ENCODE results near the gene AMOT.

Gene AMOT

GRCh38 chrX:112808651-112809195 is 31.9 kb downstream of the AMOT start:
- H3K79me2 ChIP-seq (ENCODE audit: low read length) = no peaks in the 10 kb centered on the region
- no peak overlapping the region for H3K4me2 ChIP-seq (ENCODE audit: low read depth, low read length)
- DNase-seq = no peak
- no peaks in the 10 kb centered on the region for H3K36me3 ChIP-seq (replicated peaks; ENCODE audit: insufficient read depth, low read length)
- no peak overlapping the region for H3K27ac ChIP-seq (ENCODE audit: low read length)
- H3K9ac ChIP-seq (ENCODE audit: low read length) = no peak overlapping the region
- no peak overlapping the region for H2AFZ ChIP-seq (ENCODE audit: low read length)
- no peak for TF ChIP-seq EZH2phosphoT487 (IDR thresholded peaks at IDR 0.05; ENCODE audit: low read length)
- TF ChIP-seq, protein P1, sequence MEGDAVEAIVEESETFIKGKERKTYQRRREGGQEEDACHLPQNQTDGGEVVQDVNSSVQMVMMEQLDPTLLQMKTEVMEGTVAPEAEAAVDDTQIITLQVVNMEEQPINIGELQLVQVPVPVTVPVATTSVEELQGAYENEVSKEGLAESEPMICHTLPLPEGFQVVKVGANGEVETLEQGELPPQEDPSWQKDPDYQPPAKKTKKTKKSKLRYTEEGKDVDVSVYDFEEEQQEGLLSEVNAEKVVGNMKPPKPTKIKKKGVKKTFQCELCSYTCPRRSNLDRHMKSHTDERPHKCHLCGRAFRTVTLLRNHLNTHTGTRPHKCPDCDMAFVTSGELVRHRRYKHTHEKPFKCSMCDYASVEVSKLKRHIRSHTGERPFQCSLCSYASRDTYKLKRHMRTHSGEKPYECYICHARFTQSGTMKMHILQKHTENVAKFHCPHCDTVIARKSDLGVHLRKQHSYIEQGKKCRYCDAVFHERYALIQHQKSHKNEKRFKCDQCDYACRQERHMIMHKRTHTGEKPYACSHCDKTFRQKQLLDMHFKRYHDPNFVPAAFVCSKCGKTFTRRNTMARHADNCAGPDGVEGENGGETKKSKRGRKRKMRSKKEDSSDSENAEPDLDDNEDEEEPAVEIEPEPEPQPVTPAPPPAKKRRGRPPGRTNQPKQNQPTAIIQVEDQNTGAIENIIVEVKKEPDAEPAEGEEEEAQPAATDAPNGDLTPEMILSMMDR (IDR thresholded peaks at IDR 0.05; ENCODE audit: low read length) = no peak
- TF ChIP-seq EZH2 (optimal IDR thresholded peaks at IDR 0.05; ENCODE audit: low read depth, low read length) = no peak
- H3K4me1 ChIP-seq (ENCODE audit: low read length) = no peaks in the 10 kb centered on the region
- H3K9me3 ChIP-seq (replicated peaks; ENCODE audit: insufficient read depth, low read length) = no peaks in the 10 kb centered on the region
- no peak overlapping the region for H3K4me3 ChIP-seq (ENCODE audit: low read length)
- no peaks in the 10 kb centered on the region for H3K9me2 ChIP-seq (replicated peaks; ENCODE audit: insufficient read depth, low read length)
- H3K27me3 ChIP-seq (replicated peaks; ENCODE audit: insufficient read depth, low read length) = no peaks in the 10 kb centered on the region
- no peaks in the 10 kb centered on the region for H4K20me1 ChIP-seq (ENCODE audit: insufficient read depth, low read length)
- H3F3A ChIP-seq (ENCODE audit: insufficient read depth, low read length) = no peaks in the 10 kb centered on the region

GRCh38 chrX:112808007-112808406 is 32.6 kb downstream of the AMOT start:
- TF ChIP-seq EZH2 (optimal IDR thresholded peaks at IDR 0.05; ENCODE audit: low read depth, low read length) (no peak), EZH2phosphoT487 (IDR thresholded peaks at IDR 0.05; ENCODE audit: low read length) (no peak)
- TF ChIP-seq, protein P1 (IDR thresholded peaks at IDR 0.05; ENCODE audit: low read length) = no peak

DNA sequence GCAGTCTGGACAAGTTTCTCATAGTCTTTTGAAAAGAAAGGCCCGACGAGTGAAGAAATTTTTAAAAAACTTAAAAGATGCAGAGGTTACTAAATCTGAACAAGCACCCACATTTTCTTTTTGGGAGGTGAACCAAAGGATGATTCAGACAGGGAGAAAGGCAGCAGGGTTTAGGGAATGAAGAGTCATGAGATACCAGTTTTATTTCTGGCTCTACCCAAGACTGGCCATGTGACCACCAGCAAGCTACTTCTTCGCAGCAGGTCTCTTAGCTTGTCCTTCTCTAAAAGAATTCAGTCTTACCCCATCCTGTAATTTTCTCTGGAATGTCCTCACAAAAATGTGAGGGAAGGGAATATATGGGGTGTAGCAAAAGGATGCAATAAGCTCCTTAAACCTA is 37.6 kb downstream of the AMOT start:
- Histone ChIP-seq H3F3A (ENCODE audit: insufficient read depth, low read length) (no peaks in the 10 kb centered on the region), H3K4me3 (ENCODE audit: low read length) (no peak overlapping the region), H3K4me1 (ENCODE audit: low read length) (no peaks in the 10 kb centered on the region), H3K27ac (ENCODE audit: low read length) (no peak overlapping the region), H3K9me2 (replicated peaks; ENCODE audit: insufficient read depth, low read length) (no peaks in the 10 kb centered on the region), H3K4me2 (ENCODE audit: low read depth, low read length) (no peak overlapping the region), H3K36me3 (replicated peaks; ENCODE audit: insufficient read depth, low read length) (no peaks in the 10 kb centered on the region), H4K20me1 (ENCODE audit: insufficient read depth, low read length) (no peaks in the 10 kb centered on the region), H3K27me3 (replicated peaks; ENCODE audit: insufficient read depth, low read length) (no peaks in the 10 kb centered on the region), H3K9ac (ENCODE audit: low read length) (no peak overlapping the region), H3K79me2 (ENCODE audit: low read length) (no peaks in the 10 kb centered on the region), H2AFZ (ENCODE audit: low read length) (no peak overlapping the region), H3K9me3 (replicated peaks; ENCODE audit: insufficient read depth, low read length) (no peaks in the 10 kb centered on the region)
- TF ChIP-seq EZH2 (optimal IDR thresholded peaks at IDR 0.05; ENCODE audit: low read depth, low read length) (no peak), EZH2phosphoT487 (IDR thresholded peaks at IDR 0.05; ENCODE audit: low read length) (no peak)
- TF ChIP-seq, protein P1 (IDR thresholded peaks at IDR 0.05; ENCODE audit: low read length) = no peak
- no peak for DNase-seq

More at GRCh38 chrX:112808007-112808406, 32.6 kb downstream of the AMOT start:
- Histone ChIP-seq H3K79me2 (ENCODE audit: low read length) (no peaks in the 10 kb centered on the region), H4K20me1 (ENCODE audit: insufficient read depth, low read length) (no peaks in the 10 kb centered on the region), H3K9me3 (replicated peaks; ENCODE audit: insufficient read depth, low read length) (no peaks in the 10 kb centered on the region), H3K27ac (ENCODE audit: low read length) (no peak overlapping the region), H3F3A (ENCODE audit: insufficient read depth, low read length) (no peaks in the 10 kb centered on the region), H3K4me2 (ENCODE audit: low read depth, low read length) (no peak overlapping the region), H3K4me3 (ENCODE audit: low read length) (no peak overlapping the region), H3K9me2 (replicated peaks; ENCODE audit: insufficient read depth, low read length) (no peaks in the 10 kb centered on the region), H3K27me3 (replicated peaks; ENCODE audit: insufficient read depth, low read length) (no peaks in the 10 kb centered on the region), H3K4me1 (ENCODE audit: low read length) (no peaks in the 10 kb centered on the region), H3K9ac (ENCODE audit: low read length) (no peak overlapping the region), H3K36me3 (replicated peaks; ENCODE audit: insufficient read depth, low read length) (no peaks in the 10 kb centered on the region), H2AFZ (ENCODE audit: low read length) (no peak overlapping the region)
- DNase-seq = no peak

Data from MM.1S (cell line).